Activated gamma-delta T cell treated with Interleukin-2 at 50 U/mL for 16 hours (primary cell): ENCODE measurements around the gene XPNPEP3.

Experiments used
- DNase-seq: peaks from one replicate; pipeline ENCODE4 v3.0.0-alpha.2; 2020

XPNPEP3 gene

DNA sequence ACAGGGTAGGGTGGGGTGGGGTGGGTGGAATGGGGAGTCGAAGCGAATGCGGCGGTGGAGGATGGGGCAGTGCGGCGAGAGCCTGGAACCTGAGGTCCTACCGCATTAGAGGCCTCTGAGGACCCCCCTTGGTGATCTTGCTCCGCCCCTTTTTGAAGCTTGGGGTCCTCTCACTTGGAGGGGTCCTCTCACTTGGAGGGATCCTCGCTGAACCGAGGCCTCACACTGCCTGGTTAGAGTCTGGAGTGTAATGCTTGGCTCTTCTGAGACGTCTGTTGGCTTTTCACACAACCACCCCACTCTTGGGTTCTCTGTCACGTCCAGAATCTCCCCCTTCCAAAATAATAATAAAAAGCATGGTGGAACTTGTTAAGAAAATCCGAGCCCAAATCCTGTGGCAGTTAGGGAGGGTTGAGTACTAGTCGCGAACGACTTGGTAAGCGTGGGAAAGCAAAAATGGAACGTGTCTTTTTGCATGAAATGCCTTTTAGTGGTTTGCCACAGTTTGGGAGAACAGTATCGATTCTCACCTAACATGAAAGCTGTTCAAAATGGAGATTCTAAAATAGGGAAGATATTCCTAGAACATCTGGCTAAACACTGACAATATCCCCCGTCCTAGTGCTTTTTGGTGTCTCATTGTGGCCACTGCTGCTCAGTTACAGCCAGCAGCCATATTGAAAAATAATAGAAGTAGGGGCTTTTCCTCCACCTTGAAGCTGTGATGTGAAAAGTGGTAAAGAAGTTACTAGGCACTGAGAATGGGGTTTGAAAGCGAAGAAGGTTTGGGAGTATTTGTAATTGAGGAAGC, 95.1 kb downstream of the XPNPEP3 start:
- DNase-seq: no peak

DNA sequence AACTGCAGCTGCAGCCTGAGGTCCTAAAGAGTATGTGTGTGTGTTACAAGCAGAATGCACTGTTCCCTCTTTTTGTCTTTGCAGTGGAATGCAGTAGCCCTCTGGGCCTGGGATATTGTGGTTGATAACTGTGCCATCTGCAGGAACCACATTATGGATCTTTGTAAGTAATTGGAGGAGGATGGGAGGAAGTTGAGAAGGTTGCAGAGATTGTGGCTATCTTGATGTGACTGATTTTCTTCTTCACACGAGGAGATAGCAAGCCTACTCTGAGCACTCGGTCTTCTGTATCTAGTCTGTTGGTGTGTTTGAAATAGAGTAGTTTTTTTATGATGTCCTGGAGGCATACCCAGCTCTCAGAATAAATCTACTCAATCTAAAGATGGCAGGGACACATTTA, 96.5 kb downstream of the XPNPEP3 start:
- DNase-seq: no peak

- no peak for DNase-seq
Measured at GRCh38 chr22:40954113-40954512, 97.2 kb downstream of the XPNPEP3 start.

GRCh38 chr22:40955571-40955970, 98.6 kb downstream of the XPNPEP3 start:
- DNase-seq: no peak

DNA sequence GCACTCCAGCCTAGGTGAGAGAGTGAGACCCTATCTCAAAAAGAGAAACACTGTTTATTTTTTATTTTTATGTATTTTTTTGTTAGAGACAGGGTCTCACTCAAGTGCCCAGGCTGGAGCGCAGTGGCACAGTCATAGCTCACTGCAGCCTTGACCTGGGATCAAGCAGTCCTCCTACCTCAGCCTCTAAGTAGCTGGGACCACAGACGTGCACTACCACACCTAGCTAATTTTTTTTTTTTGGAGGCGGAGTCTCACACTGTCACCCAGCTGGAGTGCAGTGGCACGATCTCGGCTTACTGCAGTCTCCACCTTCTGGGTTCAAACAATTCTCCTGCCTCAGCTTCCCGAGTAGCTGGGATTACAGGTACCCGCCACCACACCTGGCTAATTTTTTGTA, 100.7 kb downstream of the XPNPEP3 start:
- DNase-seq: no peak

DNA sequence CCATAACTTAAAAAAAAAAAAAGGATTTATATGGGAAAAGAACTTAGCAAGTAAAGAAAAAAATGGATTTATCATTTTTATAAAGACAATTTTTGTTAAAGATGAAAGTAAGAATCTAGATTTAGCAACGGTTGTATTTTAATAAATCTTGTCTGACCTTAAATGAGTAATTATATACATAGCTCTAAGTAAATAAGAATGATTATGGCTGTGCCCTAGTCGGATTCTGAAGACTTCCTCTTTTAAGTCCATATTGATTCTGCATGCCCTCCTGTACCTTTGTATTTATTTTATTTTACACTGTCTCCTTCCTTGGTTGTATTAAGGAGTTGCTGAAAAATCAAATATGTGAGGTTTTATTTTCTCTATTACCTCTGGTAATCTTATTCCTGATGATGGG, 101.4 kb downstream of the XPNPEP3 start:
- DNase-seq: no peak

DNA sequence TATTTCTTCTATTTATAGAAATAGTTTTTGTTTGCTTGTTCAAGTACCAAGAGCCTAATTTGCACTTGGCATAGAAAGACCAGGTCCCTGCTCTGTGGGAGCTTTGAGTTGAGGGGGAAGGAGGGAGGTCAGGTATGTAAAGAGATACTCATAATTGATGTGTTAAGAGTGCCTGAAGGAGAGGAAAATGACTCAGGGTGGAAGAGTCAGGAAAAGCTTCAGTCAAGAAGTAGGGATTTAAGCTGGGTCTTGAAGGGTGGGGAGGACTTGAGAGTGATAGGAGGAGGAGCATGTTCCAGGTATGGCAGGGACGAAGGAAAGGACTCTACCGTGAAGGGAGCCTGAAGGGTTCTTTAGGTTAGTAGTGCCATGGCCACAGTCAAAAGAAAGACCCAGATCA, 103.2 kb downstream of the XPNPEP3 start:
- no peak for DNase-seq

DNA sequence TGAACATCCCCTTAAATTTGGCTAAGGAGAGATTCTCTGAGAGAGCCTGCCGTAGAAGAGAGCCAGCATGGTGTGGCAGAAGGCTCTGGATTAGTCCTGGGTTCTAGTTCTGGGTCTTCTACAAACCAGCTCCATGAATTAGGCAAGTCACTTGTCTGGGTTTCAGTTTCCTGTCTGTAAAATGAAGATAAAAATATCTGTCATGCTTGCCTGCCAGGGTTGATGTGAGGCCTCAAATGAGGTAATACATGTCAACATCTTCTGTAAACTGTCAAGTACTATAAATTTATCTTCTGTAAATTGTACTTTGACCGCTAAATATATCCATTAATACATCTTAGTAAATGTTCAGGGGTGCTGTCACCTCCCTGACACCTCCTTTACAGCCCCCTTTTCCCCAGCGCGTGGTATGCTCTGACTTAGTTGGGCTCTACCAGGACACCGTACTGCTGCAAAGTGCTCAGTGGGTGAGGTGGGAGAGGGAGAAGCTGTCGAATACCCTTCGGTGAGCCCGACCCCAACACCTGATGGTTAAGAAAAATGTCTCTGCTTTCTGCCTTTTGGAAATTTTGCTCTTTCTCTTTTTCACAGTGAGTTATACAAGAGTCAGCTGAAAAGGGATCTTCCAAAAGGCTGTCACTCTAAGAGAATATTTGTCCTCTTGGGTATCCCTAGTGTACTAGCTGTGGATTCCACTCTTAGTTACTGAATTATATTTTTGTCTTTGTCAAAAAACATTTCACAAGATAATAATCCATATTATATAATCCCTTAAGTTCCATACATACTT, 109.2 kb downstream of the XPNPEP3 start:
- no peak for DNase-seq

- no peak for DNase-seq
Measured at GRCh38 chr22:40966726-40967085, 109.8 kb downstream of the XPNPEP3 start.

DNA sequence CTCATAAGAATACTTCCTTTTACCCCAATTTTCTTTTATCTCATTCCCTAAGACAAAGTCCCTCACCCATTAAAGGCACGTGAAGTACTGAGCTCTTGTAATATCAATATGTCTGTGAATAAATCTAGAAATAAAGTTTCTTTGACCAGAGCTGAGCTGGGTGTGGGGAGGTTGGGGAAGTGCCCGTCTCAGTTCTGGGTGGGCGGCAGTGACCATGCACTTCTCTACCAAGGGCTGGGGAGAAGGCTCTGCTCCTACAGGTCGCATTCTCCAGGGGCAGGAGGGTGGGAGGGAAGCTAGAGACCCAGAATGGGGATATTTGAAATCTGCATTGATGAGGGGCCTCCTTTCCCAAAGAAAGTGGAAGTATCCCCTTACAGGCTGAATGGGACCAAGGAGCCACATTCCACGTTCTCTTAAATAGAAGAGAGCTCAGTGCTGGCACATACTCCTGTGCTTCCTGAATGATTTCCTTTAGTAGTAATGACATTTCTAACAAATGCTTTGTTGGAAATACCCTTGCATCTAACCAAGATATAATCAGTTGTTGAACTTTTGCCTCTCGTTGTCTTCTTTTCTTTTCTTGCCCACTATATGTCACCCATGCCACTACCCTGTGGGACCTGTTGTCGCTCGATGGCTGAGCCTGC, 110.3 kb downstream of the XPNPEP3 start:
- no peak for DNase-seq

DNA sequence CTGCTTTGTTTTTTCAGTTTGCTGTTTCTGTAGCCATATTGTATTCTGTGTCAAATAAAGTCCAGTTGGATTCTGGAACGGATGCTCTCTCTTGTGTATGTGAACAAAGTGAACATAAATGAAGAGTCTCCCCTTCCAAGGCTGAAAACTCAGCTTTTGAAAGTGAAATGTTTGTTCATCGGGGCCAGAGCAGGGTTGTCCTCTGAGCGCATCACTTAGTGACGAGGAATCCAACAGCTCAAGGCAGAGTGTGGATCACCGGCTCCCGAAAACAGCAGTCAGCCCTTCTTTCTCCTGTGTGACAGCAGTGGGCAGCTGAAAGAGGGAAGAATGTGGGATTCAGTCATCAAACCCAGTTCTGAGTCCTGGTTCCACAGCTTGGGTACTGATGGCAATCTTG, 115.6 kb downstream of the XPNPEP3 start:
- no peak for DNase-seq

GRCh38 chr22:40973144-40973543, 116.2 kb downstream of the XPNPEP3 start:
- no peak for DNase-seq

- DNase-seq: no peak
Measured at GRCh38 chr22:40975366-40975765, 118.4 kb downstream of the XPNPEP3 start.

GRCh38 chr22:40976866-40977700, 120.1 kb downstream of the XPNPEP3 start:
- DNase-seq: no peak

- no peak for DNase-seq
Measured at GRCh38 chr22:40979198-40979597, 122.2 kb downstream of the XPNPEP3 start.

GRCh38 chr22:40979871-40980270, 122.9 kb downstream of the XPNPEP3 start:
- DNase-seq: no peak
